GM19467 (cell line): ENCODE data around the gene TWNK.
"Not testable (repeated sequence)": the region's sequence is repeated elsewhere in the genome, so short reads cannot be mapped to it uniquely, and the experiment has no call there.

Experiments
- ATAC-seq: cut with Tn5 transposase; IDR thresholded peaks from one replicate; pipeline ENCODE4 v1.9.1; 2021; ENCODE audit warnings: mild to moderate bottlenecking, moderate library complexity; ENCODE audit not compliant: unreplicated experiment

The TWNK gene

GRCh38 chr10:100972904-100973535, 14.3 kb upstream of the TWNK start:
- ATAC-seq, result no peak

- ATAC-seq, result not testable (repeated sequence)
These were observed 11.9 kb upstream of the TWNK start for GRCh38 chr10:100975397-100975796.

DNA sequence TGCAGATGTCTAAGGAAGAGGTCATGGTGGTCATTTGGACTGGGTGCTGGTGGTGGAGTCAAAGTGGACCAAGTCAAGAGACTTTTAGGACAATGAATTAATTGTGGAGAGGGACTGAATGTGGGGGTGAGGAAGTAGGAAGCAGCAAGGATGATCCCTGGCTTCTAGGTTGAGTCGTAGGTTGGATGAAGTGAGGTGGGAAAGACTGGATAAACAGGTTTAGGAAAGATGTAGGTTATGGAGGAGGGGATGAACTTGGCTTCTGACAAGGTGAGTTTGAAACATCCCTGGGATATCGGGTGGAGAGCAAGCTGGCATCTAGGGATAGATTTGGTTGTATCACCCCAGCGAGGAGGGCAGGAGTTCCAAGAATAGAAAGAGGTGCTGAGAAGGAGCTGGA, 10.4 kb upstream of the TWNK start:
- no peak for ATAC-seq

GRCh38 chr10:100977436-100977835, 9.9 kb upstream of the TWNK start:
- ATAC-seq, result no peak

- ATAC-seq, result no peak
These were observed 9.0 kb upstream of the TWNK start for GRCh38 chr10:100978121-100978900.

DNA sequence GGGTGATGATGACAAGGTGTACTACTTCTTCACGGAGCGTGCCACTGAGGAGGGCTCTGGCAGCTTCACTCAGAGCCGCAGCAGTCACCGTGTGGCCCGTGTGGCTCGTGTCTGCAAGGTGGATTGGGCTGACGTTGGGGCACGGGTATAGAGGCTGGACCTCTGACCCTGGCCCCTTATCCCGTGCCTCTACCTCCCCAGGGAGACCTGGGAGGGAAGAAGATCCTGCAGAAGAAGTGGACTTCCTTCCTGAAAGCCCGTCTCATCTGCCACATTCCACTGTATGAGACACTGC, 8.5 kb upstream of the TWNK start:
- no peak for ATAC-seq

- ATAC-seq, result no peak
These were observed 7.5 kb upstream of the TWNK start for GRCh38 chr10:100979791-100980272.

DNA sequence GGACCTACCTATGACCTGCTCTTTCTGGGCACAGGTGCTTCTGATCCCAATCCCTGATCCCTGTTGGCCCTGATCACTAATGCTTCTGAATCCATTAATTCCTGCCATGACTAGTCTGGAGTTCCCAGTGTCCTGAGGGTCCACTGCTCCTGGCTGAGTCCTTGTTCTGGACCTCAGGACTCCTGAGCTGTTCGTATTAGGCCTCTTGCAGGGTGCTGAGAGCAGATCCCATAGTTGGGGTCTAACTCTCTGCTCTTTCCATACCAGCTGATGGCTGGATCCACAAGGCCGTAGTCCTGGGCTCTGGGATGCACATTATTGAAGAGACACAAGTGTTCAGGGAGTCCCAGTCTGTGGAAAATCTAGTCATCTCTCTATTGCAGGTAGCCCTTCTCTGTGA, 7.0 kb upstream of the TWNK start:
- ATAC-seq, result no peak

GRCh38 chr10:100980711-100981110, 6.6 kb upstream of the TWNK start:
- ATAC-seq, result no peak

DNA sequence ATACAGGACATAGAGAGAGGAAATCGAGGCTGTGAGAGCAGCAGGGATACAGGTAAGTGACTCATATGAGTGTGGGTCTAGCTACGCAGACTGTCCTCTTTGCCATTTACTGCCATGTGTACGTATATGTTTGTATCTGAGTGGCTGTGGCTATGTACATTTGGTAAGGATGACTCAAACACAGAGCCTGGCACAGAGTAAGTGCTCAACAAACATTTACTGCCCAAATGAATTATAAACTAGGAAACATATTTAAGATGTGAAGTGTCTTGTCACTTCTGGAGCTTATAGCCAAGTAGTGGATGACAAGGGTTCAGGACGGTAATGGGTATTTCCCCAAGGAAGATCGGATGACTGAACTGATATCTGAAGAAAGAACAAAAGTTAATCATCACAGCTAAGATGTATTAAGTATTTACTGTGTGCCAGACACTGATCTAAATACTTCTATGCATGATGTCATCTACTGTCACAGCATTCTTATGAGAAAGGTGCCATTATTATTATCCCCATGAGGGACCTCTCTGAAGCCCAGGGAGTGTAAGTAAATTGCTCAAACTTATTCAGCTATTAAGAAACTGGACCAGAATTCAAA, 6.1 kb upstream of the TWNK start:
- no peak for ATAC-seq

DNA sequence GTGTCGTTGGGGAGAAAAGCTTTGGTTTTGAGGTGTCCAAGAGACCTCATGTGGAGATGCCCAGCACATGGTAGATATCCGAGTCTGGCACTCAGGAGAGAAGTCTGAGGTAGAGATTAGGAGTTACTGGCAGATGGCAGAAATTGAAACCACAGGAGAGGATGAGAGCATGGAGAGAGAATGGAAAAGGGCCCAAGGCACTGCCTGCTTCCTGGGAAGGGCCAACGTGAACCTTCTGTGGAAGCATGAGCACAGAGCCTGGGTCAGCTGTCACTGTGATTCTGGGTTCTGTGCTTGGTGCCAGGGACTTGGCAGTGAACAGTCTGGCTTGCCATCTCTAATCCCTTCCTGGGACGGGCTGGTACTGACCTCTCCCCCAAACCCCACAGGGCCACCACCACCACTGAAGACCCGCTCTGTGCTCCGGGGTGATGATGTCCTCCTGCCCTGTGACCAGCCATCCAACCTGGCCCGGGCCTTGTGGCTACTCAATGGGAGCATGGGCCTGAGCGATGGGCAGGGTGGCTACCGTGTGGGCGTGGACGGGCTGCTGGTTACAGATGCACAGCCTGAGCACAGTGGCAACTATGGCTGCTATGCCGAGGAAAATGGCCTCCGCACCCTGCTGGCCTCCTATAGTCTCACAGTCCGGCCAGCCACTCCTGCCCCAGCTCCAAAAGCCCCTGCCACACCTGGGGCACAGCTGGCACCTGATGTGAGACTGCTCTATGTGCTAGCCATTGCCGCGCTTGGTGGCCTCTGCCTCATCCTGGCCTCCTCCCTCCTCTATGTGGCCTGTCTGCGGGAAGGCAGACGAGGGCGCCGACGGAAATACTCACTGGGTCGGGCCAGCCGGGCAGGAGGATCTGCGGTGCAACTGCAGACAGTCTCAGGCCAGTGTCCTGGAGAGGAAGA, 4.2 kb upstream of the TWNK start:
- no peak for ATAC-seq

- no peak for ATAC-seq
These were observed 3.3 kb upstream of the TWNK start for GRCh38 chr10:100983868-100984671.

GRCh38 chr10:100984672-100985177, 2.6 kb upstream of the TWNK start:
- ATAC-seq, result no peak

GRCh38 chr10:100985336-100985735, 2.0 kb upstream of the TWNK start:
- no peak for ATAC-seq

GRCh38 chr10:100986623-100986951, 756 bp upstream of the TWNK start:
- ATAC-seq, result no peak

DNA sequence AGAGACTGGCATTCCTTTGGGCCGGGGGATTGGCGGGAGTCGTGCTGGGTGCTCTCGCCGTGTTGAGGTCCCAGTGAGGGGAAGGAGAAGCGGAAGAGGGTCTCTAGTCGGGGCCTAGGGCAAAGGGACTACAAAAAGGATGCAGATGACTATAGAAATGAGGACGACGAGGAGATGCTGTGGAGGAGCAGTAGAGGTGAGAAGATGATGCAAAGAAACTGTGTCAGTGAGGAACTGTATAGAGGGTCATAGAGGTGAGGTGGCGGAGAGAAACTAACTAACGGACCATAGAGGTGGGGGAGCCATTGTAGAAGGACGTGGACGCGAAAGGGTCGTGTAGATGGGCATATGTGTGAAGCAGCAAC, 324 bp downstream of the TWNK start:
- ATAC-seq, result no peak

DNA sequence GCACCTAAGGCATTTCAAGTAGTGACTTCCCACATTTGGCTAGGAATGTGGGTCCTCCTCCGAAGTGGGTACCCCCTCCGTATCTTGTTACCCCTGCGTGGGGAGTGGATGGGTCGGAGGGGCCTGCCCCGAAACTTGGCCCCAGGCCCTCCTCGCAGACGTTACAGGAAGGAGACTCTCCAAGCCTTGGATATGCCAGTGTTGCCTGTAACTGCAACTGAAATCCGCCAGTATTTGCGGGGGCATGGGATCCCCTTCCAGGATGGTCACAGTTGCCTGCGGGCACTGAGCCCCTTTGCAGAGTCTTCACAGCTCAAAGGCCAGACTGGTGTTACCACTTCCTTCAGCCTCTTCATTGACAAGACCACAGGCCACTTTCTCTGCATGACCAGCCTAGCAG, 823 bp downstream of the TWNK start:
- no peak for ATAC-seq

DNA sequence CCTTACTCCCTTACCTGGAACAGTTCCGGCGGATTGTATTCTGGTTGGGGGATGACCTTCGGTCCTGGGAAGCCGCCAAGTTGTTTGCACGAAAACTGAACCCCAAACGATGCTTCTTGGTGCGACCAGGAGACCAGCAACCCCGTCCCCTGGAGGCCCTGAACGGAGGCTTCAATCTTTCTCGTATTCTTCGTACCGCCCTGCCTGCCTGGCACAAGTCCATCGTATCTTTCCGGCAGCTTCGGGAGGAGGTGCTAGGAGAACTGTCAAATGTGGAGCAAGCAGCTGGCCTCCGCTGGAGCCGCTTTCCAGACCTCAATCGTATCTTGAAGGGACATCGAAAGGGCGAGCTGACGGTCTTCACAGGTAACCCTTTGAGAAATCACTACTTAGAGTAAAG, 1.7 kb downstream of the TWNK start:
- ATAC-seq, result no peak

- no peak for ATAC-seq
These were observed 6.8 kb downstream of the TWNK start for GRCh38 chr10:100993986-100994708.

GRCh38 chr10:100995181-100995580, 7.8 kb downstream of the TWNK start:
- ATAC-seq, result no peak
